Neural crest cell (in vitro differentiated cells): ENCODE results near the gene SPTBN5. TPM values are rescaled to one million over a fixed set of nuclear protein-coding genes. Genes with fewer than 3 reads are reported as not detected.

Source experiments
- DNase-seq: peaks from one replicate; pipeline ENCODE4 v3.0.0; 2021; ENCODE audit warnings: low read depth, mixed read lengths, low spot score
- H3K27ac Mint-ChIP-seq: one replicate; pipeline ENCODE4 v1.8.0; 2021; ENCODE audit warnings: mild to moderate bottlenecking, mixed read lengths; ENCODE audit not compliant: unreplicated experiment
- H3K27me3 Mint-ChIP-seq: 2 replicates; pipeline ENCODE4 v1.8.0; 2021; ENCODE audit warnings: low read depth, mild to moderate bottlenecking, mixed read lengths
- H3K36me3 Mint-ChIP-seq: 2 replicates; pipeline ENCODE4 v1.8.0; 2021; ENCODE audit warnings: low read depth, mild to moderate bottlenecking, mixed read lengths
- H3K4me1 Mint-ChIP-seq: 2 replicates; pipeline ENCODE4 v1.8.0; 2021; ENCODE audit warnings: mixed read lengths
- H3K4me3 Mint-ChIP-seq: one replicate; pipeline ENCODE4 v1.8.0; 2021; ENCODE audit warnings: mild to moderate bottlenecking, mixed read lengths
- H3K9me3 Mint-ChIP-seq: 2 replicates; pipeline ENCODE4 v1.8.0; 2021; ENCODE audit warnings: mixed read lengths
- total RNA-seq: library from RNA; stranded (reverse); gene quantifications from 2 replicates; pipeline ENCODE4 v1.2.1, GENCODE V29; 2021
- TF ChIP-seq, protein P1 (sequence below): fragments of 200-600 bp; sonication (generic); conservative IDR thresholded peaks from 2 replicates; pipeline ENCODE4 v1.5.0; 2021; ENCODE audit warnings: antibody characterized with exemption, mild to moderate bottlenecking

SPTBN5 gene
- total RNA-seq, 1 donor from 2014 or later: 0.77 TPM

DNA sequence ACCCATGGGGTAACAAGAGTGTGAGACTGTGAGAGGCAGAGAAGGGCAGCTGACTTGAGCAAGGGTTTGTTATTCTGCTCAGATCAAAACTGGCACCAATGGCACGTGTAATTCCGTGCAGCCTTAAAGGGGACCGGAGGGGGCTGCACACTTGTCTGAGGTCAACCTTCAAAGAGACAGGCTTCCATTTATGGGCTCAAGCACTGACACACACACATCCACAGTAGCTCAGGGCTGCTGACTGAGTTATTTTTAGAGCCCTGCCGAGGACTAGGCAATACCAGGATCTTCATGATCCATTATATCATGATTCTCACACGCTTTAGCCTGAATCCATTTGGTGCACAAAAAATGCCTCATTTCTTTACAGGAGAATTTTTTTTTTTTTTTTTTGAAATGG, 20.6 kb upstream of the SPTBN5 start:
- H3K4me1 Mint-ChIP-seq: peaks cover 33% of the 10 kb centered on the region
- H3K36me3 Mint-ChIP-seq: no peaks in the 10 kb centered on the region
- DNase-seq: no peak
- H3K27ac Mint-ChIP-seq: no peak overlapping the region
- no peaks in the 10 kb centered on the region for H3K9me3 Mint-ChIP-seq
- TF ChIP-seq, protein P1, sequence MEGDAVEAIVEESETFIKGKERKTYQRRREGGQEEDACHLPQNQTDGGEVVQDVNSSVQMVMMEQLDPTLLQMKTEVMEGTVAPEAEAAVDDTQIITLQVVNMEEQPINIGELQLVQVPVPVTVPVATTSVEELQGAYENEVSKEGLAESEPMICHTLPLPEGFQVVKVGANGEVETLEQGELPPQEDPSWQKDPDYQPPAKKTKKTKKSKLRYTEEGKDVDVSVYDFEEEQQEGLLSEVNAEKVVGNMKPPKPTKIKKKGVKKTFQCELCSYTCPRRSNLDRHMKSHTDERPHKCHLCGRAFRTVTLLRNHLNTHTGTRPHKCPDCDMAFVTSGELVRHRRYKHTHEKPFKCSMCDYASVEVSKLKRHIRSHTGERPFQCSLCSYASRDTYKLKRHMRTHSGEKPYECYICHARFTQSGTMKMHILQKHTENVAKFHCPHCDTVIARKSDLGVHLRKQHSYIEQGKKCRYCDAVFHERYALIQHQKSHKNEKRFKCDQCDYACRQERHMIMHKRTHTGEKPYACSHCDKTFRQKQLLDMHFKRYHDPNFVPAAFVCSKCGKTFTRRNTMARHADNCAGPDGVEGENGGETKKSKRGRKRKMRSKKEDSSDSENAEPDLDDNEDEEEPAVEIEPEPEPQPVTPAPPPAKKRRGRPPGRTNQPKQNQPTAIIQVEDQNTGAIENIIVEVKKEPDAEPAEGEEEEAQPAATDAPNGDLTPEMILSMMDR: no peak
- no peaks in the 10 kb centered on the region for H3K27me3 Mint-ChIP-seq
- peak overlapping the region; percentile 2 for H3K4me3 Mint-ChIP-seq

DNA sequence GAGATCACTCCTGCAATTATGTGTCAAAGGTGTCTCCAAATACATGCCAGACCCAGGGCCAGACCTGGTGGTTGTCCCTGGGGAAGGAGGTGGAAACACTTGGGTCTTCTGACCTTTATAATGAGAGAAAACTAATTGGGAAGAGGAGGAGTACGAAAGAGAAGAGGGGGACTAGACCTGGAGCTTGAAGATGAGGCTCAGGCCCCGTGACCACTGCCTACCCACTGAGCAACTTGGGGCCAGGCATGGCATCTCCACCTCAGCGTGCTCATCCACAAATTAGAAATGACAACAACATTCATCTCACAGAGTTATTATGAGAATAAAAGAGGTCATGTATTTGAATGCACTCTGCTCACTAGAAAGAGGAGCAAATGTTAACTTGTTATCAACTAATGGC, 19.4 kb upstream of the SPTBN5 start:
- Mint-ChIP-seq H3K36me3 (no peaks in the 10 kb centered on the region), H3K4me3 (no peak overlapping the region), H3K9me3 (no peaks in the 10 kb centered on the region), H3K4me1 (peaks cover 32% of the 10 kb centered on the region), H3K27ac (no peak overlapping the region), H3K27me3 (no peaks in the 10 kb centered on the region)
- no peak for DNase-seq
- TF ChIP-seq, protein P1: no peak

DNA sequence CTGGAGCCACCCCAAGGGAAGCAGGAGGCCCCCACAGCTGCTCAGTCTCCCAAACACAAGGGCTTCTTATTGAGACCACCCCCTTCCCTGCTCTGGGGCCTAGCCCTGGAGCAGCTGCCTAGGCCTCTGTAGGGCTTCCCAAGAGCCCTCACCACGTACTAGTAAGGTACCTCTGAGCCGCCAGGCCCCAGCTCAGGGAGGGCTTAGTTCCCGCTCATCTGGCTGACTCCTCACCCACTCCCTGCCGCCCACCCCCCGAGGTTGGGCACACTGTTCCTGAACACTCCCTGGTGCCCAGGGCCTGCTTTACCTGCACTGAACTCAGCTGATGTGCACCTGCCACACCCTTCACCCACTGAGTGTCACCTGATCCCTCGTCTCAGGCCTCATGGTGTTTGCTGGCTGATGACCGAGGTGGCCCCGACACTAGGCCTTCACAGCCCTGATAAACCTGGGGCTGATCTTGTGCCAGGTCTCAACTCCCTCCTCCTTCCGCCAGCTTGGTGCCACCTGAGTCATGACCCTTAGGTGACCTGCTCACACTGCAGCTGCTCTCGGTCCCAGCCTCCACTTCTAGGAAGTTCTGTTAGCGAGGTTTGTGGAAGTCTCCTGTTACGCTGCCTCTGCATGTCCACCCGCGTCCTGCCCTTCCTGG, 18.0 kb upstream of the SPTBN5 start:
- Mint-ChIP-seq H3K27ac (peak overlapping the region; percentile 94), H3K27me3 (no peaks in the 10 kb centered on the region), H3K36me3 (no peaks in the 10 kb centered on the region), H3K4me1 (peaks cover 32% of the 10 kb centered on the region), H3K4me3 (no peak overlapping the region), H3K9me3 (no peaks in the 10 kb centered on the region)
- DNase-seq: no peak
- TF ChIP-seq, protein P1: no peak

DNA sequence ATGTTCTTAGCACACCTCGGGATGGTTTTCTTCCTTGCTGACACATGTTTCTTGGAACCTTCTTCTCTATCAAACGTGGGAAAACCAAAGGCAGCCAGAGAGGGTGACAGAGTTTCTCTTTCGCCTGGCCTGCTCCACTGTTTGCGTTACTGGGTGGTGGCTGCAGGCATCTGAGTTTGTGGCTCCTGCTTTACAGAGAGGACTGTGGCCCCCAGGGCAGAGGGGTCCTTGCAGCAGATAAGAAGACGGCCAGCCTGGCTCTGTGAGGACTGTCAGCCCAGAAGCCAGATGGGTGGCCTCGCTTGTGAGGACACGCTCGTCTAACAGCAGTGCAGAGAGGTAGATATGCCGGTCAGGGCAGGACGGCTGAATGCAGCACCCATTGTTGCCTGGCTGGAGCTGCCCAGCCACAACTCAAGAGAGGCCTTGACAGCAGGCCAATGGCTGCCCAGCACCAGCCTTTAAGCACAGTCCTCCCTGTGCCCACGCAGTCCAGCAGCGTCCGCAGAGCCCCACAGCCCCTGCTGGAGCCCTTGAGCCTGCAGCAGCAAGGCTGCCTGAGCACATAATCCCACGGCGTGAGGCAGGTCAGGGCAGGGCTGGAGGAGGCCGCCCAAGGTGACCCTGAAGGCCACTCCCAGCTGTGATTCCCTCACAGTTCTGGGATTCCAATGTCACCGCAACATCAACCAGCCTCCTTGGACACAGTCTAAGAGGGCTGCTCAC, 15.0 kb upstream of the SPTBN5 start:
- DNase-seq: no peak
- Mint-ChIP-seq H3K4me3 (no peak overlapping the region), H3K4me1 (peaks cover 15% of the 10 kb centered on the region), H3K36me3 (no peaks in the 10 kb centered on the region), H3K9me3 (no peaks in the 10 kb centered on the region), H3K27ac (no peak overlapping the region), H3K27me3 (no peaks in the 10 kb centered on the region)
- TF ChIP-seq, protein P1: no peak

DNA sequence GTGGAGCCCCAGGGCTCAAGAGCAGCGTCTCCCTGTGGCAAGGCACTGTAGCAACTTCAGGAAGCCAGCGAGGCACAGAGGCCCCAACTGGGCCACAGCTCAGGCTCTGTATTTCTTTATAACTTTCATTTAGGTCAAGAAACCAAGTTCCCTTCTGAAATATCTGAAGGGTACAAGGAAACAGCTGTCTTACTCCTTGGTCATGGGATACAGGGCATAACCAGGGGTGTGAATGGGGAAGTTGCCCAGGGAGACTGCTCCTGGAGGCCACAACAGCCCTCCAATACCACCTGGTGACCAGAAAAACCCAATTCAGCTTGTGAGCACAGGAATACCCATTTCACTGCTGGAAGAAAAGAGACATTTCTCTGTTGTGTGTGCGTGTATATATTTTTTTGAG, 13.3 kb upstream of the SPTBN5 start:
- no peaks in the 10 kb centered on the region for H3K9me3 Mint-ChIP-seq
- TF ChIP-seq, protein P1: no peak
- H3K27ac Mint-ChIP-seq: no peak overlapping the region
- DNase-seq: no peak
- H3K4me1 Mint-ChIP-seq: peaks cover 7% of the 10 kb centered on the region
- no peaks in the 10 kb centered on the region for H3K36me3 Mint-ChIP-seq
- no peak overlapping the region for H3K4me3 Mint-ChIP-seq
- no peaks in the 10 kb centered on the region for H3K27me3 Mint-ChIP-seq
